Mammary epithelial cell (primary cell): Measurements from ENCODE around the gene MUC2.

Source experiments
- CTCF ChIP-seq, 2 donors: IDR thresholded peaks in 1 of 2; conservative IDR thresholded peaks in 1 of 2; 2 replicates each; pipeline ENCODE4 v1.5.1; 2011 to 2012; ENCODE audit warnings: inconsistent platforms in 2 of 2, low read length in 2 of 2, mild to moderate bottlenecking in 2 of 2, control low read depth in 1 of 2, low read depth in 1 of 2; ENCODE audit not compliant: insufficient read depth in 1 of 2; ENCODE audit errors: extremely low read depth in 1 of 2
- EZH2 ChIP-seq: IDR thresholded peaks from 2 replicates; pipeline ENCODE4 v1.6.1; 2012; ENCODE audit warnings: low read length, inconsistent platforms, borderline replicate concordance

GRCh38 chr11:1073851-1074243, 827 bp upstream of the MUC2 start:
- TF ChIP-seq EZH2: no peak
- no peak for TF ChIP-seq CTCF (conservative IDR thresholded peaks at IDR 0.05 in 1 of 2, IDR thresholded peaks at IDR 0.05 in 1 of 2; ENCODE audit: extremely low read depth in 1 of 2, insufficient read depth in 1 of 2, low read depth in 1 of 2, low read length in 2 of 2)
